Measurements from ENCODE around the gene UQCC2. TPM values are rescaled to one million over a fixed set of nuclear protein-coding genes. Genes with fewer than 3 reads are reported as not detected.

Gene UQCC2
- total RNA-seq, 2 experiments from 2014 or later, result 64.9 to 85.3 TPM

DNA sequence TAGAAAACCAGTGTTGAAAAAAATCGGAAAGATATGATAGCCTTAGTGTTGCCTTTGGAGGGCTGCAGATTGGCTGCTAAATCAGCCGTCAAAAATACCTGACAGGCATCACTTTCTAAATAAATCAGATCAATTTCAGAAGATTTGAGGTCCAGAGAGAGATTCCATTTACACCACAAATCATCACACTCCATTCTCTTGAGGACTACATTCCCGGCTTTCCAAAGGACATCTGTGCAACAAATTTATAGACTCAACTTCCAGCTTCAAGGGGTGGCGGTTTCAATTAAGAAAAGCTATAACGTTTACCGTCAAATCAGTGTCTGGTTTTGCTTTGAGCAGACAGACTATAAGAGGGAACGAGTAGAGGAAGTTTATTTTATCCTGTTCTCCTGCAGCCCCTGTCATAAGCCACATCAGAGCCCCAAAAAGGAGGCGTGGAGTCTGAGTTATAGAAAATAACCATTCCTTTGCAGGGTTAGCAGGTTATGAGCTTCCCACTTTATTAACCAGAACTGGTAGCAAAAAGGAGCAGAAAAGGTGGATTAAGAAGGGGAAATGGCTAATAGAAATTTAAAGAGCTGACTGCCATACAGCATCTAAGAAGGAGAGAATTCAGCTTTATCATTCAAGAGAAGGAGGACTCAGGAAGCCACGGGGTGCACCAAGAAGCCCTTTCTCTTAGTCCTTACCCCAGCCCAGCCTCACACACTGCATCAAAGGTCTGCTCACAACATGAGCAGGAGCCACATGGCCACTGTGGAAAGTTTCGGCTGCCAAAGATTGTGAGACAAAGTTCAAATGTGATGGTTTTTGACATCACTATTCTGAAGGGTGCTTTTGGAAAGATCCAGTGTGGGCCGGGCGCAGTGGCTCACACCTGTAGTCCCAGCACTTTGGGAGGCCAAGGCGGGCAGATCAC is 12.9 kb upstream of the UQCC2 start:
- H3K4me3 ChIP-seq (ENCODE audit: low read depth, low read length, poor library complexity, severe bottlenecking), result no peak overlapping the region
- no peak overlapping the region for H3K27ac ChIP-seq (ENCODE audit: low read depth, low read length, poor library complexity, severe bottlenecking)
- no peaks in the 10 kb centered on the region for H3K79me2 ChIP-seq (ENCODE audit: insufficient read depth, low read depth, low read length)
- H2AFZ ChIP-seq (ENCODE audit: low read length), result no peak overlapping the region
- ChIA-PET CTCF (ENCODE audit: unreplicated experiment) (interaction anchor here (0.5 kb wide), 1 partner anchor 15 kb away, joined by 3 read pairs; no protein-coding TSS in a partner anchor), POLR2A (interaction anchor here (0.6 kb wide), 1 partner anchor 130 kb away, joined by 5 read pairs; no protein-coding TSS in a partner anchor)
- no peaks in the 10 kb centered on the region for H3K9me2 ChIP-seq (ENCODE audit: insufficient read depth, low read length)
- TF ChIP-seq EZH2phosphoT487 (IDR thresholded peaks at IDR 0.05; ENCODE audit: borderline replicate concordance, low read depth, low read length), result no peak
- TF ChIP-seq, protein P1, sequence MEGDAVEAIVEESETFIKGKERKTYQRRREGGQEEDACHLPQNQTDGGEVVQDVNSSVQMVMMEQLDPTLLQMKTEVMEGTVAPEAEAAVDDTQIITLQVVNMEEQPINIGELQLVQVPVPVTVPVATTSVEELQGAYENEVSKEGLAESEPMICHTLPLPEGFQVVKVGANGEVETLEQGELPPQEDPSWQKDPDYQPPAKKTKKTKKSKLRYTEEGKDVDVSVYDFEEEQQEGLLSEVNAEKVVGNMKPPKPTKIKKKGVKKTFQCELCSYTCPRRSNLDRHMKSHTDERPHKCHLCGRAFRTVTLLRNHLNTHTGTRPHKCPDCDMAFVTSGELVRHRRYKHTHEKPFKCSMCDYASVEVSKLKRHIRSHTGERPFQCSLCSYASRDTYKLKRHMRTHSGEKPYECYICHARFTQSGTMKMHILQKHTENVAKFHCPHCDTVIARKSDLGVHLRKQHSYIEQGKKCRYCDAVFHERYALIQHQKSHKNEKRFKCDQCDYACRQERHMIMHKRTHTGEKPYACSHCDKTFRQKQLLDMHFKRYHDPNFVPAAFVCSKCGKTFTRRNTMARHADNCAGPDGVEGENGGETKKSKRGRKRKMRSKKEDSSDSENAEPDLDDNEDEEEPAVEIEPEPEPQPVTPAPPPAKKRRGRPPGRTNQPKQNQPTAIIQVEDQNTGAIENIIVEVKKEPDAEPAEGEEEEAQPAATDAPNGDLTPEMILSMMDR (conservative IDR thresholded peaks at IDR 0.05; ENCODE audit: low read length), result no peak
- H3K4me2 ChIP-seq (ENCODE audit: low read length), result no peak overlapping the region
- no peak for DNase-seq (ENCODE audit: low spot score)
- no peaks in the 10 kb centered on the region for H3K36me3 ChIP-seq (ENCODE audit: insufficient read depth, low read length)
- peaks cover 5% of the 10 kb centered on the region for H3K4me1 ChIP-seq (ENCODE audit: insufficient read depth, low read length, poor library complexity, severe bottlenecking)
- H3K9me3 ChIP-seq (ENCODE audit: low read length), result no peaks in the 10 kb centered on the region
- intact Hi-C loops (cut with micrococcal nuclease; ENCODE audit: unreplicated experiment), result no loop called here
- H4K20me1 ChIP-seq (ENCODE audit: insufficient read depth, low read length), result no peaks in the 10 kb centered on the region
- no TSS peak for BruUV-seq (replicated peaks)

DNA sequence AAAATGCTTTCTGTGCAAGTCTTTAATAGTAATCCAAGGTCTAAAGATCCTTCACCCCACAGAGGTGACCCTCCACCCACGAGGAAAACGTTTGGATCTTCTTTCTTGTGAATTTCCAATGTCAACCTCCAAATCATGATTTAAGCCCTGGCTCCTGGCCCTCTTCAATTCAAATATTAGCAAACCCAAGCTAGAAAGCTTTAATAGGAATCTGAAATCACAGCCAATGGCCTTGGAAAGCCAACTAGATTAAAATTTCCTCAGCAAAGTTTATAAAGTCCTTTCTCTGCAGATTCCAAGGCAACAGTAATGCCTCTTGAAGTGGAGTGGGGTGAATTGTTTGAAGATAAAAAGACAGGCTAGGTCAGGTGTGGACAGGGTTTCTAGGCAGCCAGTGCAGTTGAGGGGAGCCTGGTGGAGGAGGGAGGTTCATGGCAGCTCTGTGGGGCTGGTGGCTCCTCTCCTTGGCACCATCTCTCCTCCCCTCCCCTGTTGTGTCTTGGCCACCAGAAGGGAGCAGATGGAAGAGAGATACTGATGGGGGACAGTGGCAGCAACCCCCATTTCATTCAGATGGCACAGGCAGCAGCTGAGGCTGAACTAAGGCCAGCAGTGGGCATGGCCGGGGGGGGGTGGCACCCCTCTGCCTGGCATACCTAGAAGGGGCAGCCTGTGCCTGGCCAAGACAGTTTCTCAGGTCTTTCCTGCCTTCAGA is 12.0 kb upstream of the UQCC2 start:
- intact Hi-C loops (cut with micrococcal nuclease; ENCODE audit: unreplicated experiment), result no loop called here
- TF ChIP-seq, protein P1 (conservative IDR thresholded peaks at IDR 0.05; ENCODE audit: low read length), result no peak
- TF ChIP-seq EZH2phosphoT487 (IDR thresholded peaks at IDR 0.05; ENCODE audit: borderline replicate concordance, low read depth, low read length), result no peak
- CTCF ChIA-PET (ENCODE audit: unreplicated experiment), result no interaction called here
- no peak for DNase-seq (ENCODE audit: low spot score)
- Histone ChIP-seq H3K4me3 (ENCODE audit: low read depth, low read length, poor library complexity, severe bottlenecking) (no peak overlapping the region), H3K4me1 (ENCODE audit: insufficient read depth, low read length, poor library complexity, severe bottlenecking) (peaks cover 5% of the 10 kb centered on the region), H3K9me2 (ENCODE audit: insufficient read depth, low read length) (no peaks in the 10 kb centered on the region), H3K9me3 (ENCODE audit: low read length) (no peaks in the 10 kb centered on the region), H3K4me2 (ENCODE audit: low read length) (no peak overlapping the region), H2AFZ (ENCODE audit: low read length) (no peak overlapping the region), H3K79me2 (ENCODE audit: insufficient read depth, low read depth, low read length) (no peaks in the 10 kb centered on the region), H4K20me1 (ENCODE audit: insufficient read depth, low read length) (no peaks in the 10 kb centered on the region), H3K36me3 (ENCODE audit: insufficient read depth, low read length) (no peaks in the 10 kb centered on the region), H3K27ac (ENCODE audit: low read depth, low read length, poor library complexity, severe bottlenecking) (no peak overlapping the region)
- POLR2A ChIA-PET, result interaction anchor here (0.6 to 1.0 kb wide), 2 partner anchors 12 to 130 kb away, joined by 3 to 5 read pairs; partner anchors contain the start of gene UQCC2
- no TSS peak for BruUV-seq (replicated peaks)
